Measurements from ENCODE around the gene PYDC2.

Gene PYDC2

DNA sequence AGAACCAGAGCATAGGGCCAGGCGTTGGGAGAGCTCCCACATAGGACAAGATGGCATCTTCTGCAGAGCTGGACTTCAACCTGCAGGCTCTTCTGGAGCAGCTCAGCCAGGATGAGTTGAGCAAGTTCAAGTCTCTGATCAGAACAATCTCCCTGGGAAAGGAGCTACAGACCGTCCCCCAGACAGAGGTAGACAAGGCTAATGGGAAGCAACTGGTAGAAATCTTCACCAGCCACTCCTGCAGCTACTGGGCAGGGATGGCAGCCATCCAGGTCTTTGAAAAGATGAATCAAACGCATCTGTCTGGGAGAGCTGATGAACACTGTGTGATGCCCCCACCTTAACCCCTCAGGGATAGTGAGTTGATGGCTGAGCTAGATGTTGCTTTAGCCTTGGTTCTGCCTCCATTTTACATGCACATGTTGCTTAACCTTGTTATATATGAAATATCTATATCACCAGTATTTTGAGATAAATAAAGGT, at the start of gene PYDC2:
Gene PYDC2, plus strand, starts transcription at position 51 of the 483 bp plus-strand sequence. Its CDS starts 0 bp downstream, at position 51.
- in situ Hi-C loops (cut with HindIII; ENCODE audit: low sequenced_read_pairs): no loop called here

DNA sequence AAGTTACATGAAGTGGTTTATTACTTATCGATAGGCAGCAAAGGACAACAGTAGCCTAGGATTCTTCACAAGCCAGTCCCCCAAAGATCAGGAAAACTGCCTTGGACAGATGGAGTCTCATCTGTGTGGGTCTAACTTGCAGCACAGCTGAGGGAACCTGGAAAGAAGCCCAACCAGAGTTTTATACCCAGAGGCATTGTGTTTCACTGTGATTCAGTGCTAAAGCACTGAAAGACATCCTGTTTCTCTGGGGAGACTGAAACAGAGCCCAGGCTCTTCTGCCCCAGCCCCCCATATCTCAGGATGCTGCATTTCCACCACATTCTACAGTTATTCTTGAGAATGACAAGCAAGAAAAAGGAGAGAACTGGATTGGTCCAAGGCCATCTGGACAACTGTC, 48.2 kb upstream of the PYDC2 start:
- in situ Hi-C loops (cut with HindIII; ENCODE audit: low sequenced_read_pairs): no loop called here

DNA sequence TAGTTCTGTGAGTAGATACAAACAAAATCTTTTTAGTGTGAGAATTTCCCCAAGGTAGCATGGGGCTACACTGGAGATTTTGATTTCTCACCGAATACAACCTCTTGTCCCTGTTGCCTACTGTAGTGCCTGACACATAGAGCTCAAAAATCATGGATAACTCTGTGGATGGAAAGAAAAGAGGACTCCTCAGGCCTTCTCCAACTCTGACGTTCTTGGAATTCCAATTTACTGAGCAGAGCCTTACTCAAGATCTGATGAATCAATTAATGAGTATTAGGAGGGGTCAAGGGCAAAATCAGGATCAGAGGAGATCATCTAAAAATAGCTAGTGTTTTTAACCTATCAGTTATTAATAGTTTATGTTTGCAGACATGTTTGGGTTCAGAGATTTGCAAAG, 46.7 kb upstream of the PYDC2 start:
- in situ Hi-C loops (cut with HindIII; ENCODE audit: low sequenced_read_pairs): no loop called here

DNA sequence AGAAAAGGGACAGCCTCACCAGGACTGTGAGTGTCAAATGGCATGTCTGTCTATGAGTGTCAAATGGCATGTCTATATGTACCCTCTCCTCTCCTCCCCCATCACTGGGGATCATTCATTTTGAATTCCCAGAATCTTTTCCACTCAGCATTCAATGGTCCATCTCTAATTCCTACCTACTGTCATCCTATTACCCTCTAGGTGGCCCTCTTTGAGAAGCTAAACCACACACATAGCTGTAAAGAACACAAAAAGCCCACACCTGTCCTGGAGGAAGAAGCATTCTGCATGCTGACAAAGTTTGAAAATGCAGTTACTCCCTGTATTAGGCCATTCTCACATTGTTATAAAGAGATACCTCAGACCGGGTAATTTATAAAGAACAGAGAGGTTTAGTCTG, 46.2 kb upstream of the PYDC2 start:
- in situ Hi-C loops (cut with HindIII; ENCODE audit: low sequenced_read_pairs): no loop called here

DNA sequence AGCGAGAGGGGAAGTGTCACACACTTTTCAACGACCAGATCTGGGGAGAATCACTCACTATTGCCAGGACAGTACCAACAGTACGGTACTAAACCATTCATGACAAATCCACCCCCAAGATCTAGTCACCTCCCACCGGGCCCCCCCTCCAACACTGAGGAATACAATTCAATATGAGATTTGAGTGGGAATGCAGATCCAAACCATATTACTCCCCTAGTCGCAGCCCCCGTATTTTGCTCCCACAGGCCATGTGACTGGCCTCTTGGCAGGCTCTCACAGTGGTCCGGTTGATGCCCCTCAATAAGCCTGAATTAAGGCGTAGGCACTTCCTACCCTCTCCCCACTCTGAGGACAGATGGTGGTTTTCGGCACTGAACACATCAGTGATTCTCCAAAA, 45.4 kb upstream of the PYDC2 start:
- in situ Hi-C loops (cut with HindIII; ENCODE audit: low sequenced_read_pairs): no loop called here

DNA sequence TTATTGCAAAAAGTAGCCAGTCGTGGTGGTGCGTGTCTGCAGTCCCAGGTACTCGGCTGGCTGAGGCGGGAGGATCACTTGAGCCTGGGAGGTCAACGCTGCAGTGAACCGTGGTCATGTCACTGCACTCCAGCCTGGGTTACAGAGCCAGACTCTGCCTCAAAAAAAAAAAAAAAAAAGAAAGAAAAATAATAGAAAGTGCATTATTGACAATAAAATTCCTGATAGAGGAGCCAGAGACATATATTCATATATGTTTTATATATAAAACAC, 43.6 kb upstream of the PYDC2 start:
- in situ Hi-C loops (cut with HindIII; ENCODE audit: low sequenced_read_pairs): no loop called here

DNA sequence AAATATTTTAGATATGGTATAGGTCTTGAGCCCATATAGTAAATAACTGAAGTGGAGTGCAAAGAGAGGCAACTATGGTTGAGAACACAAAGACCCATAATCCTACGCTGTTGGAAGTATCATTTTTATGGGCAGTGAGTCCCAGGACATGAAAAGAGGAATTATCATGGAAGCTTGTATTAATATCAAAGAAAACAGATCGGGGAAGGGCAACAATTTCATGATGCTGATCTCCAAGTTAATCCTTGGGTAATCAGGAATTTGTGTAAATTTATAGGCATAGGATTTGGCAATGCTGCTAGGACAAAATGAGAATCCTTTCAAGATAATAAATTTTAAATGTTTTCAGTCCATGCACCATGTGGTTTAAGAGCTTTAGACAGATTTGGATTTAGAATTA, 40.2 kb upstream of the PYDC2 start:
- in situ Hi-C loops (cut with HindIII; ENCODE audit: low sequenced_read_pairs): no loop called here

DNA sequence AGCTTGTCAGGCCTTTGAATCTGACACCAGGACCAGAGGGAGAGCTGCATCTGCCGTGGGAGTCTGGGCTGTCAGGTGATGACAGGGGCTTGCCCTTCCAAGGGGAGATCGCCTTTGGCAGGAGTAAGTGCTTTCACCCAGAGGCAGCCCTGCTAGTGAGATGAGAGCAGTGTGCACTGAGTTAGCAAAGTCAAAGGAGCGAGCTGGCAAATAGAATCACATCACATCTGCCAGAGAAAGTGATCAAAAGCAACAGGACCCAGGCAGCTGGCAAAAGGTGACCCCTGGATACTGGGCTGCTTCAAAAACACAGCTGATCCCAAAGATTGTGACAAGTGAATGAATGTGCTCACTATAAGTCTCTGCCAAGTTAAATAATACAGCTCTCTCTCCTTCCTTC, 36.1 kb upstream of the PYDC2 start:
- in situ Hi-C loops (cut with HindIII; ENCODE audit: low sequenced_read_pairs): no loop called here

DNA sequence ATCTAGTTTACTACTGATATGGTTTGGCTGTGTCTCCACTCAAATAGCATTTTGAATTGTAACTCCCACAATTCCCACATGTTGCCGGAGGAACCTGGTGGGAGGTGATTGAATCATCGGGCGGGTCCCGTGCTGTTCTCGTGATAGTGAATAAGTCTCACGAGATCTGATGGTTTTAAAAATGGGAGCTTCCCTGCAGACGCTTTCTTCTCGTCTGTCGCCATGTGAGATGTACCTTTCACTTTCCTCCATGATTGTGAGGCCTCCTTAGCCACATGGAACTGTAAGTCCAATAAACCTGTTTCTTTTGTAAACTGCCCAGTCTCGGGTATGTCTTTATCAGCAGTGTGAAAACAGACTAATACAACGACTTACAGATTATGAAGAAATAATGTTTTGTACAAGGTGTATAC, 35.6 kb upstream of the PYDC2 start:
- in situ Hi-C loops (cut with HindIII; ENCODE audit: low sequenced_read_pairs): no loop called here

DNA sequence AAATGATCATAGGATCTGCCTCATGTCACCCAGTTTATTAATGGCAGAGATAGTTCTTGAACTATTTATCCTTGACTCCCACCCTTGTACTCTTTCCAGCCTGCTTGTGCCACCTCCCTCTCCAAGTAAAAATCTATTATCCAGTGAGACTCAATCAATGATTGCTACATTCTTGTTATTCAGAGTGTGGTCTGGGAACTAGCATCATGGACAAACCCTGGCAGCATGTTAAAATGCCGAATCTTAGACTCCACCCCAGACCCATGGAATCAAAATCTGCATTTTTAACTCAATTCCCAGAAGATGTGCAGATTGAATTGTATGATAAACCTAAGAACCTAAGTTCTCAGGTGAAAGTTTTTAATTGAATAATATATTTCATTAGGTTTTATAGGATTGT, 34.7 kb upstream of the PYDC2 start:
- in situ Hi-C loops (cut with HindIII; ENCODE audit: low sequenced_read_pairs): no loop called here

DNA sequence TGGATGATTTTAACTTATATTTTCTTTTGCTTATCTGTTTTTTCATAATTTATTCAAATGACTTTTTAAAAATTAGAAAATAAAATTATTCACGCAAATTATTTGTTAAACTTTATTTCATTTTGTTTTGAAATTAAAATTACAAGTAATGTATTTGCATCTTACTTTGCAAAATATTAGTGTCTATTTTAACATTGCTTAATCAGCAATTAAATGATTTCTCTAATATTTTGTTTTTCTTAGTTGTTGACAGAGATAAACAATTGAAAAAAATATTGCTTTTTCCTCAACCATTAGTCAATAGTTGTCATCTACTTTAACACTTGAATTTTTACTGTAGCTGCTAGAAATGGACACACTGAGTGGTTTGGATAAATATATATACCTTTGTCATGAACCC, 32.8 kb upstream of the PYDC2 start:
- in situ Hi-C loops (cut with HindIII; ENCODE audit: low sequenced_read_pairs): no loop called here

DNA sequence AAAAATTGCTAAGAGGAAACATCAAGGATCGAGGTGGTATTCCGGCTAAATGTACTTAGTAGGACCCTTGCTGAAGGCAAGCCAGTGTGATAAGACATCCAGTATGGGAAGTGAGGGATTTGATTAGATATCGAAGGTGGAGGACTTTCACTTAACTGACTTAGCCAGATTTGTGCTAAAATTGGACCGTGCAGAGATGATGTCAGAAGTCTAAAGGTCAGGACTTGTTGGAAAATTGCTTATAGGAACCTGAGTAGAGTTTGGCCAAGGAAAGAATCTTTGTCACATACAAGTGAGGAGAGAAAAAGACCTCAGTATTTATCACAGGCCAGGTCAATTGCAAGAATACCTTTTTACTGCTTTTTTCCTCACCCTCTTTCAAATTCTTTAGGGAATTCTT, 30.9 kb upstream of the PYDC2 start:
- in situ Hi-C loops (cut with HindIII; ENCODE audit: low sequenced_read_pairs): no loop called here

DNA sequence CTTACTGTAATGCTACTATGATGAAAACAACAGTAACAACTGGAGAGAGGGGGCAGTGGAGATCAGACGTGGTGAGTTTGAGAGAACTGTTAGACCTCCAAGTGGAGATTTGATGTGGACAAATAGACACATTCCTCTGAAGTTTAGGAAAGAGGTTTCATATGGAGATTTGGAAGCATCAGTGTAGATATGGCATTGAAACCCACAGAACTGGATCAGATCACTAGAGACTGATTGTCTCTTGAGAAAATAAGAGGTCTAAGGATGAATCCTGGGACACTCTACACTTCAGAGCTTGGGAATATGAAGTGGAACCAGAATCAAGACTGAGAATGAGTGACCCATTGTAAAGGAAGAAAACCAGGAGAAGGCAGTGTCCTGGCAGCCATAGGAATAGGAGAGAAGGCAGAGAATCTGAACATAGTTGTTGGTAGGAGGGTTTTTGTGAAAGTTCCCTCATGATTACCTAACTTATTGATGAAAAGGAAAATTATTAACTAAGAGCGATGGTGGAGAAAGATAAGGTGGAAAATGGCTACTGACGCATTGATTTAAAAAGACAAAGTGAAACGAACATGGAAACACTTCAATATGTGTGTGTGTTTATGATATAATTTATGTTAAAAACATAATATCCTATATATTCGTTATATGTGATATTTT, 29.7 kb upstream of the PYDC2 start:
- in situ Hi-C loops (cut with HindIII; ENCODE audit: low sequenced_read_pairs): no loop called here

DNA sequence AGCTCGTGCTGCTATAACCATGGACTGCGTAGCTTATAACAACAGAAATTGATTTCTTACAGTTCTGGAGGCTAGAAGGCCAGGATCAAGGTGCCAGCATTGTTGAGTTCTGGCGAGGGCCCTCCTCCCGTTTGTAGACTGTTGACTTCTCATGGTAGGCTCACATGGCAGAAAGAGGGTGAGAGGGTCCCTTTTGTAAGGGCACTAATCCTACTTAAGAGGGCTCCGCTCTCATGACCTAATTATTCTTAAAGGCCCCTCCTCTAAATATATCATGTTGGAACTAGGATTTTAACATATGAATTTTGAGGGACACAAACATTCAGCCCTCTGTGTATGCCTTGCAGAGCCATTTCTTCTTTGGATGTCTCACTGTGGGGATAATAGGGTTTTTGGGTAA, 28.8 kb upstream of the PYDC2 start:
- in situ Hi-C loops (cut with HindIII; ENCODE audit: low sequenced_read_pairs): no loop called here

DNA sequence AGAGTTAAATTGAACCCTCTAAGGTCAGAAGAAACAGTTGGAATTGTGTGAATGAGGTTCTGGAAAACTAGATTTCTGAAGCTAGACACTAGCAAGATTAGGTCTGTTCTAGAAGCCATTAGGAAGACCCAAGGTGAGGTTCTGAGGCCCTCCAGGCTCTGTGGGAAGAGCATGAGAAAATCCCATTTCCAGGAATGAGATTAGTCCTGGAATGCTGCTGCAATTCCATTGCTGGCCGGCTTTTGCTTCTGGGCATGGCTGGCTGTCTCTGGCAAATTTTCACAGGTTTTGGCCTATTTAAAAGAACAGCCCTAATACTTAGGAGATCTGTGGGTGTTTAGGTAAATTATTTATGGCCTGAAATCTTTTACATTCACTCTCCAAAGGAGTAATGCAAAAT, 26.9 kb upstream of the PYDC2 start:
- in situ Hi-C loops (cut with HindIII; ENCODE audit: low sequenced_read_pairs): no loop called here

DNA sequence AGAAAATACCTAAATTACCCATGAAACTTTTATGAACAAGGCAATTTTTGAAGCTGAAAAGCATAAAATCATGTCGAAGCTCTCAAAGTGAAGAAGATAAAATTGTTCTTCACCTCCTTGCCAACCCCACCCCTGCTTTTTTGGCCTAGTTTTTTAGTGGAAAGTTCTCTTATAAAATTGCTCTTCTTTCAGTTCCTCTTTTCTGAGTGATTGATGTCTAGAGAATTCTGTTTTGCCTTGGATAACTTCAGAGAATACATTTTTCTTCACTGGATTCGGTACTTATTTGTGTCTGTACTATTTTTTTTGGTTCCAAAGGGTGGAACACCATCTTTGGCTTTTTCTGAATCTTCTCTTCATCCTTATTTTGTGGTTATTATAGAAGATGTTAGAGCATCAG, 25.0 kb upstream of the PYDC2 start:
- in situ Hi-C loops (cut with HindIII; ENCODE audit: low sequenced_read_pairs): no loop called here

DNA sequence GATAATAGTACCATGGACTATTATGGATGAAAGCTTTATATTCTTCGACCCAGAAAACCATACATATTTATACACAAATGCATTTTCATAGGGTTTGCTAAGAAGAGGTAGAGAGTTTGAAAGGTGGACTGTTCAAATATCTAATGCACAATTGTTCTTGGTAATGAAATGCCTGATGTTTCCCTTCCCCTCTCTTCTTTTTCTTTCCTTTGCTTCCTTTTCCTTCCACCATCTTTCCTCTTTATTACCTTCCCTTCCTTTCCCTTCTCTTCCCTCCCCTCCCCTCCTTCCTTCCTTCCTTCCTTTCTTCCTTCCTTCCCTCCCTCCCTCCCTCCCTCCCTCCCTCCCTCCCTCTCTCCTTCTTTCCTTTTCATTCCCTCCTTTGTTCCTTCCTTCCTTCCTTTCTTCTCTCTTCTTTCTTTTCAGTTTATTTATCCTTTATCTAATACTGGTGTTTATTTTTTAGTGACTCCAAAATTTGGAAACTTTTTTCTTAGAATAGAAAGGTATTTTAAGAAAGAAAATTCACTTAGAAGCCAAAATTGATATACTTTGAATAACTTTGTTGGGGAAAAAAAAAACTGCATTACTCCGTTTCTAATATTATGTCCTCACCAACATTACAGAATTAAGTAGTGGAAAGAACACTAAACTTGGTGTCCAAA, 22.7 kb upstream of the PYDC2 start:
- in situ Hi-C loops (cut with HindIII; ENCODE audit: low sequenced_read_pairs): no loop called here

DNA sequence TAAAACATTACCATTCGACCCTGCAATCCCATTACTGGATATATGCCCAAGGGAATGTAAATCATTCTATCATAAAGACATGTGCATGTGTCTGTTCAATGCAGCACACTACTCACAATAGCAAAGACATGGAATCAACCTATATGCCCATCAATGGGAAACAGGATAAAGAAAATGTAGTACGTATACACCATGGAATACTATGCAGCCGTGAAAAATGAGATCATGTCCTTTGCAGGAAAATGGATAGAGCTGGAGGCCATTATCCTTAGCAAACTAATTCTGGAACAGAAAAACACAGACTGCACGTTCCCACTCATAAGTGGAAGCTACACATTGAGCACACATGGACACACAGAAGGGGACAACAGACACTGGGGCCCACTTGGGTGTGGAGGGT, 20.4 kb upstream of the PYDC2 start:
- in situ Hi-C loops (cut with HindIII; ENCODE audit: low sequenced_read_pairs): no loop called here

DNA sequence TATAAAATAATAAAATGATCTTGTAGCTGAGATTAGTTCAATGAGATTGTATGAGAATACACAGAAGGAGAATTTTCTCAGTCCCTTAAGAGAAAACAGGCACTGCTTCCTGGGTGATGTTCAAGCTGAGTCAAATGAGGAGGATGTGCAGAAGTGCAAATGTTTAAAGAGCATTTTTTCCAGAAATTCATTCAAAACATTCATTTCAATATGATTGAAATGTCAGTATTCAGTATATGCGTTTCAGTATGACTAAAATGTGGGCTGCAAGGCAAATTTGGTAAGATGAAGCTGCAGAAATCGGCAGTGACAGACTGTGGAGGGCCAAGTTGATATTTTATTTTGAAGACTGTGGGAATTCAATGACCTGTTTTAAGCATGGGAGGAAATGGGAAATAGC, 19.3 kb upstream of the PYDC2 start:
- in situ Hi-C loops (cut with HindIII; ENCODE audit: low sequenced_read_pairs): no loop called here

DNA sequence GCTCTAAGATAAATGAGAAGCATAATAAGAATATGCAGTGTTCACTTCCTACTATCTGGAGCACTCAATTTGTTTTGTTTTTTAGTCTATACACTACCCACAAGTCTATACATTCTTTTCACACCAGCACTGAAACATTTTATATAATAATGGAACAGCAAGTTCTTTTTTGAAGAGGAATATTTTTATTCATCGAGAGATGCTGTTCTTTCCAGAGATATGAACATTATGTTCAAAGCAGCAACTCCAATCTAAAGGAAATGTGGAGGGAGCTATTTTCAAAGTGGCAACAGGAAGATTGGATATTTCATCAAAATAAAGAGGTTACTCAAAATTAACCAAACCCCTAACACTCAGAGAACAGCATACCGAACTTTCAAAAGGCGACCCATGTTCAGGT, 16.4 kb upstream of the PYDC2 start:
- in situ Hi-C loops (cut with HindIII; ENCODE audit: low sequenced_read_pairs): no loop called here

DNA sequence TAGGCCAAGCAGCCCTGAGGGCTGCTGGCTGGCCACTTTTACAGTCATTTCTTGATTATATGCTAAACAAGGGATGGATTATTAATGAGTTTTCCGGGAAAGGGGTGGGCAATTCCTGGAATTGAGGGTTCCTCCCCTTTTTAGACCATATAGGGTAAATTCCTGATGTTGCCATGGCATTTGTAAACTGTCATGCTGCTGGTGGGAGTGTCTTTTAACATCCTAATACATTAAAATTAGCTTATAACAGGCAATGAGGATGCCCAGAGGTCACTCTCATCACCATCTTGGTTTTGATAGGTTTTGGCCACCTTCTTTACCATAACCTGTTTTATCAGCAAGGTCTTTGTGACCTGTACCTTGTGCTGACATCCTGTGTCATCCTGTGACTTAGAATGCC, 11.7 kb upstream of the PYDC2 start:
- in situ Hi-C loops (cut with HindIII; ENCODE audit: low sequenced_read_pairs): no loop called here

DNA sequence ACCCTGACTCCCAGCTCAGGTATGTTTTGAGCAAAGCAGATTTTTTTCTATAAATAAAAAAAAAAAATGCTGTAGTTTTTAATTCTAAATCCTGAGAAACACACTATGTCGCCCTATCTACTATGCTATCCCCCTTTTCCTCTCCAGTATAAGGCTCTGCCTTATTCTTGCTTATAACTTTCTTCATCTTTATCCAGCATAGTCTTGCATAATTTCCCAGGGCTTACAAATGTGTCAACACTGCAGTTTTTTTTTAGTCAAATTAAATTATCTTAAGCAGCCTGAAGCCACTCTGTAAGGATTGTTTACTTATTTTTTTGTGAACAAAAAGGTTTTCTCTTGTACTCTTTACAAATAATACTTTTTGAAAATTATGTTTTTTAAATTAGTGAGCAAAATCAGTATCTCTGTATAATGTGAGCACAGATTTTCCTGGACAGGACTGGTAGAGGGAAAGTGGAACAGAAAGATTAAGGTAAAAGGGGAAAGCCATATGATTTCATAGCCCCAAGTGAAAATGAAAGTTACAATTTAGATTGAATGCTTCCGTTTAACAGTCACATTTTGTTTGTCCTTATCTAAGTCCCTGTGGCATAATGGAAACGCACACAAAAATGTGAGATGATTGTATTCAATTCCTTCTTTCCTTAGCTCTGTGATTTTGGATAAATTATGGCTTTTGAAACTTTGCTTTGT, 5.6 kb upstream of the PYDC2 start:
- in situ Hi-C loops (cut with HindIII; ENCODE audit: low sequenced_read_pairs): no loop called here
